Keratinocyte (primary cell): ENCODE results near the gene PJA2. TPM values are rescaled to one million over a fixed set of nuclear protein-coding genes. Genes with fewer than 3 reads are reported as not detected.
A peak's percentile ranks its signal among the peaks of the same experiment; 100 is the strongest.

Source experiments
- DNase-seq: peaks from one replicate; pipeline ENCODE4 v3.0.0-alpha.2; 2011; ENCODE audit warnings: low read depth, missing footprints, low spot score
- FAIRE-seq: peaks from 2 replicates; lab custom pipeline; 2011; peaks lifted over from hg19 to GRCh38; lab: Jason Lieb, UNC
- H2AFZ ChIP-seq: 2 replicates; pipeline ENCODE4 v1.6.0; 2012; ENCODE audit warnings: low read length, control low read depth, inconsistent platforms; ENCODE audit not compliant: control insufficient read depth
- H3K27ac ChIP-seq: 2 replicates; pipeline ENCODE4 v1.5.1; 2011; ENCODE audit warnings: low read length; ENCODE audit not compliant: control insufficient read depth, insufficient read depth
- H3K27me3 ChIP-seq: 3 replicates; pipeline ENCODE4 v1.6.0; 2011; ENCODE audit warnings: low read length; ENCODE audit not compliant: control insufficient read depth, insufficient read depth; ENCODE audit errors: extremely low read depth
- H3K36me3 ChIP-seq, 2 experiments: 2 replicates in 1 of 2; 3 replicates in 1 of 2; pipeline ENCODE4 v1.5.1; 2011; ENCODE audit warnings: low read length in 2 of 2, mild to moderate bottlenecking in 1 of 2; ENCODE audit not compliant: control insufficient read depth in 2 of 2, insufficient read depth in 2 of 2; ENCODE audit errors: extremely low read depth in 1 of 2
- H3K4me1 ChIP-seq: 3 replicates; pipeline ENCODE4 v1.5.1; 2011; ENCODE audit warnings: low read length; ENCODE audit not compliant: control insufficient read depth, insufficient read depth; ENCODE audit errors: extremely low read depth
- H3K4me2 ChIP-seq: 3 replicates; pipeline ENCODE4 v1.6.0; 2011; ENCODE audit warnings: low read depth, low read length; ENCODE audit not compliant: control insufficient read depth, insufficient read depth; ENCODE audit errors: extremely low read depth
- H3K4me3 ChIP-seq, 3 experiments: fragments of 200-600 bp in 1 of 3; sonication (generic) in 1 of 3; 2 replicates in 2 of 3; 3 replicates in 1 of 3; pipeline ENCODE4 v1.5.1; 2011 to 2016; ENCODE audit warnings: low read length in 3 of 3, mild to moderate bottlenecking in 3 of 3, control low read depth in 2 of 3, inconsistent platforms in 1 of 3, low read depth in 1 of 3, mixed read lengths in 1 of 3, mixed run types in 1 of 3, moderate library complexity in 1 of 3; ENCODE audit not compliant: control insufficient read depth in 2 of 3, insufficient read depth in 2 of 3; ENCODE audit errors: extremely low read depth in 1 of 3
- H3K79me2 ChIP-seq: 2 replicates; pipeline ENCODE4 v1.6.0; 2012; ENCODE audit warnings: low read length; ENCODE audit not compliant: control insufficient read depth, insufficient read depth
- H3K9ac ChIP-seq: 3 replicates; pipeline ENCODE4 v1.6.0; 2011; ENCODE audit warnings: low read length; ENCODE audit not compliant: control insufficient read depth, insufficient read depth; ENCODE audit errors: extremely low read depth
- H3K9me1 ChIP-seq: 3 replicates; pipeline ENCODE4 v1.6.0; 2011; ENCODE audit warnings: low read length; ENCODE audit not compliant: control insufficient read depth, insufficient read depth; ENCODE audit errors: extremely low read depth
- H3K9me3 ChIP-seq: 2 replicates; pipeline ENCODE4 v1.5.1; 2012; ENCODE audit warnings: low read depth, low read length; ENCODE audit not compliant: control insufficient read depth
- H4K20me1 ChIP-seq: 3 replicates; pipeline ENCODE4 v1.6.0; 2011; ENCODE audit warnings: low read length; ENCODE audit not compliant: control insufficient read depth, insufficient read depth; ENCODE audit errors: extremely low read depth
- EZH2 ChIP-seq: IDR thresholded peaks from one replicate; pipeline ENCODE4 v1.6.1; 2012; ENCODE audit warnings: inconsistent platforms, mild to moderate bottlenecking, low read length, moderate library complexity
- dilution Hi-C: fragments of 300-500 bp; cut with MboI; formaldehyde crosslinking; loops from one replicate; pipeline ENCODE4 v1.7.0; 2020; ENCODE audit warnings: low sequenced_read_pairs; ENCODE audit not compliant: extremely low pct_ligation_motif_present
- polyA minus RNA-seq, 3 experiments: library from RNA; depleted of rRNA, polyadenylated mRNA; stranded (reverse); fragments of >200 nt; gene quantifications; 1 replicate in 1 of 3; 2 replicates in 1 of 3; 3 replicates in 1 of 3; pipeline ENCODE4 v1.2.3, GENCODE V29; 2011
- polyA plus RNA-seq, 5 experiments: library from polyadenylated mRNA; depleted of rRNA in 3 of 5; stranded (reverse) in 3 of 5; stranded (forward) in 1 of 5; unstranded in 1 of 5; fragments of >200 nt; gene quantifications; 1 replicate in 1 of 5; 2 replicates in 3 of 5; 3 replicates in 1 of 5; pipeline versions ENCODE4 v1.2.1 to v1.2.3, GENCODE V29; 2011 to 2012; ENCODE audit warnings: missing spikeins in 2 of 5, low read depth in 1 of 5, low replicate concordance in 1 of 5
- TF ChIP-seq, protein P1 (sequence below), 3 experiments: IDR thresholded peaks in 1 of 3; conservative IDR thresholded peaks in 1 of 3; optimal IDR thresholded peaks in 1 of 3; 2 replicates in 2 of 3; 3 replicates in 1 of 3; pipeline versions ENCODE3 to v1.5.1; 2011; ENCODE audit warnings: low read length in 3 of 3, mild to moderate bottlenecking in 3 of 3, moderate library complexity in 2 of 3, control low read depth in 1 of 3, inconsistent platforms in 1 of 3; ENCODE audit not compliant: insufficient read depth in 2 of 3; ENCODE audit errors: extremely low read depth in 1 of 3

Gene PJA2, protein sequence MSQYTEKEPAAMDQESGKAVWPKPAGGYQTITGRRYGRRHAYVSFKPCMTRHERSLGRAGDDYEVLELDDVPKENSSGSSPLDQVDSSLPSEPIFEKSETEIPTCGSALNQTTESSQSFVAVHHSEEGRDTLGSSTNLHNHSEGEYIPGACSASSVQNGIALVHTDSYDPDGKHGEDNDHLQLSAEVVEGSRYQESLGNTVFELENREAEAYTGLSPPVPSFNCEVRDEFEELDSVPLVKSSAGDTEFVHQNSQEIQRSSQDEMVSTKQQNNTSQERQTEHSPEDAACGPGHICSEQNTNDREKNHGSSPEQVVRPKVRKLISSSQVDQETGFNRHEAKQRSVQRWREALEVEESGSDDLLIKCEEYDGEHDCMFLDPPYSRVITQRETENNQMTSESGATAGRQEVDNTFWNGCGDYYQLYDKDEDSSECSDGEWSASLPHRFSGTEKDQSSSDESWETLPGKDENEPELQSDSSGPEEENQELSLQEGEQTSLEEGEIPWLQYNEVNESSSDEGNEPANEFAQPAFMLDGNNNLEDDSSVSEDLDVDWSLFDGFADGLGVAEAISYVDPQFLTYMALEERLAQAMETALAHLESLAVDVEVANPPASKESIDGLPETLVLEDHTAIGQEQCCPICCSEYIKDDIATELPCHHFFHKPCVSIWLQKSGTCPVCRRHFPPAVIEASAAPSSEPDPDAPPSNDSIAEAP
- polyA plus RNA-seq (28.1 to 49.3 TPM (median 38.5 TPM) in 3 replicates), polyA minus RNA-seq (17.2 to 67.4 TPM (median 42.4 TPM) in 3 replicates)
- 39.3 TPM for polyA plus RNA-seq (2011; ENCODE audit: low read depth)
- 24.3 and 46.9 TPM in 2 replicates for polyA plus RNA-seq (2011; cell fraction: cytosol; rRNA removed)
- 37.7 and 49.6 TPM in 2 replicates for polyA plus RNA-seq (2011; cell fraction: nucleus; rRNA removed)
- 26.3 and 34.2 TPM in 2 replicates for polyA plus RNA-seq (2012; ENCODE audit: low replicate concordance)
- 33.6 TPM for polyA minus RNA-seq (2011; cell fraction: cytosol; rRNA and poly(A)+ RNA removed)
- polyA minus RNA-seq (2011; cell fraction: nucleus; rRNA and poly(A)+ RNA removed): 32.6 and 65.2 TPM in 2 replicates

DNA sequence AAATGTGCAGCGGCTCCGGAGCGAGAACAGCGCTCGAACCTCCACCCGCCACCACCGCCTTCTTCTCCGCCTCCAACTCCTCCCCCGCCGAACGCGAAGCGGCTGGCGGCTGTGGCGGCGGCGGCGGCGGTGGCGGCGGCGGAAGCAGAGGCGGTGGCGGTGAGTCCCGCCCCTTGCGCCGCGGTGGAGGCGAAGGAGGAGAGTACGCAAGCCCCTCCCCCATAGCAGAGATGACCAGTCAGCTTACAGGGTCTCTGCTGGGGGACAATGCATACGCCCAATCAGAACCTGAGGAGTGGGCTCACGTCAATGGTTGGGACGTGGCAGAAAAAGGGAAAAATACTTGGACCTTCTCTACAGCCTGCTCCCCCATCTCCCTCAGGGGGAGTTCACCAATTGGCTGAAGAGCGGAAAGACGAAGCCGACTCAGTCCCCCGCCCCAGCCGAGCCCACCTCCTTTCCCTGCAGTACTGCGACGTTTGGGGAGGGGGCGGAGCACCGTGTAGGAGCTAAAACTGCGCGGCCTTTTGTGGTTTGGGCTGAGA lies at the start of gene PJA2:
Gene PJA2, minus strand, starts transcription at position 131 of the 545 bp plus-strand sequence. CDS start 26,541 bp downstream, outside the sequence.
- Histone ChIP-seq H3K9ac (peak within 1 kb of the TSS; percentile 99), H3K27ac (peak within 1 kb of the TSS; percentile 100), H4K20me1 (no peaks in the 10 kb centered on the region), H3K27me3 (no peaks in the 10 kb centered on the region), H3K79me2 (peaks cover 43% of the 10 kb centered on the region), H2AFZ (peak within 1 kb of the TSS; percentile 95), H3K9me3 (no peaks in the 10 kb centered on the region), H3K4me2 (peak within 1 kb of the TSS; percentile 97), H3K36me3 (no peaks in the 10 kb centered on the region), H3K4me1 (peaks cover 25% of the 10 kb centered on the region), H3K4me3 (peak within 1 kb of the TSS; percentile 91 to 97 (median 96)), H3K9me1 (no peaks in the 10 kb centered on the region)
- peak; percentile 96 for DNase-seq
- no peak for FAIRE-seq
- TF ChIP-seq EZH2: no peak
- TF ChIP-seq, protein P1, sequence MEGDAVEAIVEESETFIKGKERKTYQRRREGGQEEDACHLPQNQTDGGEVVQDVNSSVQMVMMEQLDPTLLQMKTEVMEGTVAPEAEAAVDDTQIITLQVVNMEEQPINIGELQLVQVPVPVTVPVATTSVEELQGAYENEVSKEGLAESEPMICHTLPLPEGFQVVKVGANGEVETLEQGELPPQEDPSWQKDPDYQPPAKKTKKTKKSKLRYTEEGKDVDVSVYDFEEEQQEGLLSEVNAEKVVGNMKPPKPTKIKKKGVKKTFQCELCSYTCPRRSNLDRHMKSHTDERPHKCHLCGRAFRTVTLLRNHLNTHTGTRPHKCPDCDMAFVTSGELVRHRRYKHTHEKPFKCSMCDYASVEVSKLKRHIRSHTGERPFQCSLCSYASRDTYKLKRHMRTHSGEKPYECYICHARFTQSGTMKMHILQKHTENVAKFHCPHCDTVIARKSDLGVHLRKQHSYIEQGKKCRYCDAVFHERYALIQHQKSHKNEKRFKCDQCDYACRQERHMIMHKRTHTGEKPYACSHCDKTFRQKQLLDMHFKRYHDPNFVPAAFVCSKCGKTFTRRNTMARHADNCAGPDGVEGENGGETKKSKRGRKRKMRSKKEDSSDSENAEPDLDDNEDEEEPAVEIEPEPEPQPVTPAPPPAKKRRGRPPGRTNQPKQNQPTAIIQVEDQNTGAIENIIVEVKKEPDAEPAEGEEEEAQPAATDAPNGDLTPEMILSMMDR (optimal IDR thresholded peaks at IDR 0.05 in 1 of 3, IDR thresholded peaks at IDR 0.05 in 1 of 3, conservative IDR thresholded peaks at IDR 0.05 in 1 of 3; ENCODE audit: extremely low read depth in 1 of 3, insufficient read depth in 2 of 3, low read length in 3 of 3): peak in 1 of 3 experiments; percentile 12
- dilution Hi-C loops: no loop called here

GRCh38 chr5:109455598-109456096 lies 45.9 kb upstream of the PJA2 start:
- H3K79me2 ChIP-seq: no peaks in the 10 kb centered on the region
- H3K4me2 ChIP-seq: peak overlapping the region; percentile 79
- H3K27ac ChIP-seq: peak overlapping the region; percentile 83
- H3K9me3 ChIP-seq: peaks cover 3% of the 10 kb centered on the region
- peaks cover 22% of the 10 kb centered on the region for H3K4me1 ChIP-seq
- peak; percentile 92 for DNase-seq
- H4K20me1 ChIP-seq: no peaks in the 10 kb centered on the region
- H3K27me3 ChIP-seq: no peaks in the 10 kb centered on the region
- peak overlapping the region; percentile 38 for H2AFZ ChIP-seq
- H3K9me1 ChIP-seq: no peaks in the 10 kb centered on the region
- no peaks in the 10 kb centered on the region for H3K36me3 ChIP-seq
- peak overlapping the region in 2 of 3 experiments; percentile 11 to 31 for H3K4me3 ChIP-seq
- TF ChIP-seq EZH2: no peak
- TF ChIP-seq, protein P1 (optimal IDR thresholded peaks at IDR 0.05 in 1 of 3, IDR thresholded peaks at IDR 0.05 in 1 of 3, conservative IDR thresholded peaks at IDR 0.05 in 1 of 3; ENCODE audit: extremely low read depth in 1 of 3, insufficient read depth in 2 of 3, low read length in 3 of 3): no peak
- FAIRE-seq: peak; percentile 99
- dilution Hi-C loops: no loop called here
- peak overlapping the region; percentile 36 for H3K9ac ChIP-seq
